OCI-LY7 (cell line): ENCODE results near the gene GRID1.

Source experiments
- EZH2phosphoT487 ChIP-seq: fragments of 200-600 bp; sonication (generic); IDR thresholded peaks from 2 replicates; pipeline ENCODE4 v1.6.1; 2018; ENCODE audit warnings: low read depth, borderline replicate concordance, mild to moderate bottlenecking, mixed run types, antibody characterized with exemption, low read length, moderate library complexity, mixed read lengths
- TF ChIP-seq, protein P1 (sequence below): fragments of 200-600 bp; sonication (generic); conservative IDR thresholded peaks from 2 replicates; pipeline ENCODE4 v1.5.1; 2014; ENCODE audit warnings: mild to moderate bottlenecking, antibody characterized with exemption, low read length, moderate library complexity, mixed read lengths

DNA sequence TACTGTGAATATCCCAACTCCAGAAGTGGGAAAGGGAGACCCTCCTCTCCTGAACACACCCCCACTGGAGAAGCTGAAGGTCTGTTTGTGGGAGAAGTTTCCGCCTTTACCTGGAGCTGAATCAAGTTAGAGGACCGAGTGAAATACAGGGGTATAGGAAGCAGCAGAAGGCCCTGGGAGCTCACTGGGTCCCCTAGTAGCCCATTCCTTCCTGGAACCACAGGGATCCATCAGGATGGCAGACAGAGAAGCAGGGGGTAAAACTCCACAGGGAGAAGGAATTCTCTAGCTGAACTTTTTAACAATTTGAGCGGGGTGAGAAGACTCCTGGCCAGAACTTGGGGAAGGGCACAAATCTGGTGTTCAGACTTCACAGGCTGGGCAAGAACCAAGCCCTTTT lies 275.8 kb downstream of the GRID1 start:
- TF ChIP-seq, protein P1, sequence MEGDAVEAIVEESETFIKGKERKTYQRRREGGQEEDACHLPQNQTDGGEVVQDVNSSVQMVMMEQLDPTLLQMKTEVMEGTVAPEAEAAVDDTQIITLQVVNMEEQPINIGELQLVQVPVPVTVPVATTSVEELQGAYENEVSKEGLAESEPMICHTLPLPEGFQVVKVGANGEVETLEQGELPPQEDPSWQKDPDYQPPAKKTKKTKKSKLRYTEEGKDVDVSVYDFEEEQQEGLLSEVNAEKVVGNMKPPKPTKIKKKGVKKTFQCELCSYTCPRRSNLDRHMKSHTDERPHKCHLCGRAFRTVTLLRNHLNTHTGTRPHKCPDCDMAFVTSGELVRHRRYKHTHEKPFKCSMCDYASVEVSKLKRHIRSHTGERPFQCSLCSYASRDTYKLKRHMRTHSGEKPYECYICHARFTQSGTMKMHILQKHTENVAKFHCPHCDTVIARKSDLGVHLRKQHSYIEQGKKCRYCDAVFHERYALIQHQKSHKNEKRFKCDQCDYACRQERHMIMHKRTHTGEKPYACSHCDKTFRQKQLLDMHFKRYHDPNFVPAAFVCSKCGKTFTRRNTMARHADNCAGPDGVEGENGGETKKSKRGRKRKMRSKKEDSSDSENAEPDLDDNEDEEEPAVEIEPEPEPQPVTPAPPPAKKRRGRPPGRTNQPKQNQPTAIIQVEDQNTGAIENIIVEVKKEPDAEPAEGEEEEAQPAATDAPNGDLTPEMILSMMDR: no peak
- TF ChIP-seq EZH2phosphoT487: no peak
